HG03575 (cell line): Measurements from ENCODE around the gene JAK2.

ENCODE experiments used
- ATAC-seq: cut with Tn5 transposase; IDR thresholded peaks from one replicate; pipeline ENCODE4 v1.9.1; 2021; ENCODE audit not compliant: unreplicated experiment, insufficient number of reproducible peaks, low FRiP score; ENCODE audit errors: extremely low read depth

JAK2 gene

DNA sequence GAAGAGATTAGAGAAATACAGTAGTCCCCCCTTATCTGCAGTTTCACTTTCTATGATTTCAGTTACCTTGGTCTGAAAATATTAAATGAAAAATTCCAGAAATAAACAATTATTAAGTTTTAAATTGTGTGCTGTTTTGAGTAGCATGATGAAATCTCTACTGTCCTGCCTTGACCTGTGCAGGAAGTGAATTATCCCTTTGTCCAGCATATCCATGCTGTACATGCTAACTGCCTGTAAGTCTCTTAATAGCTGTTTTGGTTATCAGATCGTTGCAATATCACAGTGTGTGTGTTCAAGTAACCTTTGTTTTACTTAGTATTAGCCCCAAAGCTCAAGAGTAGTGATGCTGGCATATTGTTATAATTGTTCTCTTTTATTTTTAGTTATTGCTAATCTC is 11.2 kb upstream of the JAK2 start:
- no peak for ATAC-seq

DNA sequence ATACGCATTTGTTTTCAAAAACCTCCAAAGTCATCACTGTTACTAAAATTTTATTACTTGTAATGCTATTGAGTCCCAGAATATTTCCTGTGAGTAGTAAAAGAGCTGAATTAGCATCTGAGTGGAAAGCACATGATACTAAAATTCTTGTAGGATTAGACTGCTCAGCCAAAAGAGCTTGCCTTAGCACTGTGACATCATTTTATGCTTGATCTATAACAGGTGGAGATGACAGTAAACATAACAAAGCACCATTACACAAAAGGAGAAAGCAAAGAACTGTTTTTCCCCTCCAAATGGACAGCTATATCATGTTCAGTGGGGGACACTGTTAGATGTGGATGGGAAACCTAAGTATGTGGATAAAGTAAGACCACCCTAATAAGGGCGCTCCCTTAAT is 5.8 kb upstream of the JAK2 start:
- no peak for ATAC-seq

- no peak for ATAC-seq
Measured at GRCh38 chr9:4980086-4980727, 4.9 kb upstream of the JAK2 start.

DNA sequence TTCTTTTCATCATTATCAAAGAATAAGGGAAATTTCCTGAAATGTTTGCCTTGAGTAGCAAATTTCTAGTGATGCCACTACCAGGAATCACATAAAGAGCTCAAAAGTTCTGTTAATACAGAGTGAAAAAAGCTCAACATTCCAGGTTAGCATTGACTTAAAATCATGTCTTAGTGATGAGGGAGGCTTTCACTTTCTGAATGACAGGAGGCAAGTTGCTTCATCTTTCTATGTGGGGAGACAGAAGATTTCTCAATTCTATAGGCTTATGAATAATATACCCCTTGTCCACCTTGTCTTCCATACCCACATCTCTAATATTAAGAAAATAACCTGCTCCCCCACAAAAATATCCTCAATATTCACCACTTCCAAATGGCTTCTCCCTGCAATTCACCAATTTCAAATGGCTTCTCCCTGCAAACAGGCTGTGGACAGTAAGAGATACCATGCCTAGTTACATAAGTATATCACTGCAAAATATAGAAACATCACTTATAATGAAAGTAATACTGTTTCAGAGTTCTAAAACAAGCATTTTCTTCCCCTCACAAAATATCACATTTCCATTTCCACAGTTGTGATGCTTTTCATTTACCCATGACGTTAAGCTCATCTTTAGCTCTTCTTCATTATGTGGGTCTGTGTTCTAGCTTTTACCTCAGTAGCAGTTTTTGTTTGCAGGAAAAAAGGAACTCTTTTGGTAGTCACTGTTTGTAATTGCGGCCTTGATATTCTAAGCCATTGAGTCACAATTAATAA is 2.2 kb upstream of the JAK2 start:
- ATAC-seq, result no peak

- no peak for ATAC-seq
Measured at GRCh38 chr9:4983601-4984165, 1.4 kb upstream of the JAK2 start.

- no peak for ATAC-seq
Measured at GRCh38 chr9:4984171-4984620, 876 bp upstream of the JAK2 start.

GRCh38 chr9:4985386-4986266 is 554 bp downstream of the JAK2 start:
- peak; percentile 13 for ATAC-seq

DNA sequence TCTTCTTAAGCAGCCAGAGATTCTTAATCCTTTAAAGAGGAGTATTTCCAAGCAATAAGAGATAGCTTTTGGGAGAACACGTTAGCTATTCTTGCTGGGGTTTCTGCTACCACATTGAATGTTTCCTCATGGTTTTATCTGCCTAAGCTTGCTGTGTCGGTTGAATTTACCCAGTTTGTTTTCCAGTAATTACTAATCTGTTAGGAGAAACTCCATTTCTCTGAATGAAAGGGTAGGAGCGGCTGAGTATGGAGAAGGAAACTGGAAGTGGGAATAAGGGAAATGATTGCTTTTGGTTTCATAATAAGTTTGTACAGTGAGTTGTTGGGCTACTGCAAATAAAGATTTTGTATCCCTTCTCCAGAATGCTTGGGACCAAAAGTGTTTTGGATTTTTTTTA is 1.2 kb downstream of the JAK2 start:
- ATAC-seq, result no peak

DNA sequence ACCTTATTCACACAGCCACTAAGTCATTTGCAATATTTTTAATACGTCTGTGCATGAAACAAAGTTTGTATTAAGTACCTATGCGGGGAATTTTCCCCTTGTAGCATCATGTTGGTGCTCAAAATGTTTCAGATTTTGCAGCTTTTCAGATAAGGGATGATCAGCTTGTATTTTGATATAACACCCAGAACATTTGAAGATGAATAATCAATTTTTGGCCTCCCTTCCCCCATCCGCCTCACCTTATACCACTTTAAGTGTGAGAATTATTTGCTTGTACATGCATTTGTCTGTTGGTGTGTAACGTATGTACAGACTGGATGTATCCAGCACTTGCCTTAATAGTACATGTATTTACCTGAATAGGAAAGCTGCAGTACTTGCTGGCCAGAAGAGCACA is 1.7 kb downstream of the JAK2 start:
- ATAC-seq, result no peak

DNA sequence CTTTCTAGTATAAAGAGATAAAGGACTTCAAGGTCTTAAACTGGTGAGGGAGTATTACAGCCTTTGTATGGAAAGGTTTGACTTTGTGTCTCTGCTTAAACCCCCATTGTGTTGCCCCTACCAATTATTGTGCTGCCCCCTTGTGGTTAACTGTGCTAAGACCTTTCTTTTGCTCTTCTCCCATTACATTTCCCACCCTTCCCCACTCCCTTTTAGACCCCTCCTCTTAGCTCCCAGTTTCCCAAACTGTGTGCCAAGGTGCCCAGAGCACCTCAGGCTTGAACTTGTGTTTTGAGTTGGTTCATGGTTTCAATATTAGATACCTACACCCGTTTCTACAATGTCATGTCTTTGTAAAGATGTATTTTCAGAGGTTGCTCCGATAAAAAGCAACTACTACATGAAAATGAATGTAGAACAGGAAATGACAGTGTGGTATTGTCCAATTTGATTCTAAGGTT is 2.9 kb downstream of the JAK2 start:
- ATAC-seq, result no peak

GRCh38 chr9:4992872-4993271 is 7.8 kb downstream of the JAK2 start:
- no peak for ATAC-seq

DNA sequence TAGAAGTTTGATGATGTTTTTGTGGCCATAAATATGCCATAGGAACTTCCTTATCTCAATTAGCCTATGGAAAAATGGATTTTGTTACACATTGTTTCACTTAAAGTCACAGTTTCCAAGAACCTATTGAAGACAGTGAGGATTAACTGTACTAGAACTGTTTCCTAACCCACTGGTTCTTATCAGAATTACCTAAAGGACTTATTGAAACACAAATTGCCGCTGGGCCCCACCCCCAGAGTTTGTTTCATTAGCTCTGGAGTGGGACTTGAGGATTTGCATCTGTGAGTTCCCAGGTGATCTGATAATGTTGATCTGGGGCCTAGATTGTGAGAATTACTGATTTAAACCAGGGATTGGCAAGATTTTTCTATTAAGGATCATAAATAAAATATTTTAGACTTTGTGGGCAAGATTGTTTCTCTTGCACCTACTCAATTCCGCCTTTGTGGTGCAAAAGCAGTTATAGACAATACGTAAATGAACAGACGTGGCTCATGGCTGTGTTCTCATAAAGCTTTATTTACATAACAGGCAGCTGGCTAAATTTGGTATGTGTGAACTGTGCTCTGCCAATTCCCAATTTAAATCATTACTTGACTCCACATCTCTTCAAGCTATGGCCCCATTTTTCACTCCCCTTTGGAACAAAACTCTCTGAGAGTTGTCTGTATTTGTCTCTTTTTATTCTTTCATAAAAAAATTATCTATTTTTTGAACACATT is 9.3 kb downstream of the JAK2 start:
- ATAC-seq, result no peak

DNA sequence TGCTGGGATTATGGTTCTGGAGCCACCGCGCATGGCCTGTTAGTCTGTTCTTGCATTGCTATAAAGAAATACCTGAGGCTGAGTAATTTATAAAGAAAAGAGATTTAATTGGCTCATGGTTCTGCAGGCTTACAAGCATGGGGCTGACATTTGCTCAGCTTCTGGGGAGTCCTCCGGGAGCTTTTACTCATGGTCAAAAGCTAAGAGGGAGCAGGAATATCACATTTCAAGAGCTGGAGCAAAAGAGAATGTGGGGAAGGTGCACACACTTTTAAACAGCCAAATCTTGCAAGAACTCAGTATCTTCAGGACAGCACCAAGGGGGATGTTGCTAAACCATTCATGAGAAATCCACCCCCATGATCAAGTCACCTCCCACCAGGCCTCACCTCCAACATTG is 12.1 kb downstream of the JAK2 start:
- ATAC-seq, result no peak

DNA sequence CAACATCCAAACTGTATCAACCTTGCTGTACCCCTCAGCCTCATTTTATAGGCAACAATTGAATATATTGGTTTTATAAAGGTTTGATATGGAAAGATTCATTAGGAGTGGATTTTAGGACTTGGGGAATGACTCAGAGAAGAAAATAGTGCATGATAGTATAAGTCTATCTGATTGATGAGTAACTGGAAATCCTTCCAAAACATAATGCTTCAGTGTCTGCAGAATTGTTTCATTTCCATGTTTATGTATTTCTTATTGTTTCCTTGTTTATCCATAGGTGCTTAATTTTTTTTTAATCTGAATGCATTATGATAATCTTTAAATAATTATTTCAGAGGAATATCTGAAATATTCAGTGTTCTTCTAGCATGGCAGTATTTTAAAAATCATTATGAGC is 12.6 kb downstream of the JAK2 start:
- ATAC-seq, result no peak

GRCh38 chr9:5002811-5003210 is 17.7 kb downstream of the JAK2 start:
- no peak for ATAC-seq

- ATAC-seq, result no peak
Measured at GRCh38 chr9:5004481-5004880, 19.4 kb downstream of the JAK2 start.

DNA sequence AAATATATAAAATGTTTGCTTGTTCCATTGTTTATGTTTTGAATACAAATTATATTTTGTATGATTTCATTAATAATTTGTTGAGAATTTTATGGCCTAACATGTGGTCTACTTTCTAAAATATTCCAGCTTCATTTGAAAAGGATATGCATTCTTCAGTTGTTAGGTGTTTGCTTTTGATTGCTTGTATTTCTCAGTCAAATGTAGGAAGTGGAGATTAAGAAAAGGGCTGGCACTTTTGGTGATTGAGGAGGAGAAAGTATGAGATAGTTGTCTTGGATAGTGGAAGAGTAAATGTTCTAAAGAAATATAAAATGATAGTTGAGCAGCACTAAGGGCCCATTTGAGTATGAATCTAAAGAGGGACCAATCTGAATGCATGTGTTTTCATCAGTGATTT is 23.1 kb downstream of the JAK2 start:
- ATAC-seq, result no peak

- no peak for ATAC-seq
Measured at GRCh38 chr9:5013374-5013773, 28.3 kb downstream of the JAK2 start.

GRCh38 chr9:5015934-5016333 is 30.9 kb downstream of the JAK2 start:
- ATAC-seq, result no peak
